ENCODE data around the gene CXCL1. TPM values are rescaled to one million over a fixed set of nuclear protein-coding genes. Genes with fewer than 3 reads are reported as not detected.

Gene CXCL1
- total RNA-seq, 1 experiment from 2014 or later = 267 TPM

DNA sequence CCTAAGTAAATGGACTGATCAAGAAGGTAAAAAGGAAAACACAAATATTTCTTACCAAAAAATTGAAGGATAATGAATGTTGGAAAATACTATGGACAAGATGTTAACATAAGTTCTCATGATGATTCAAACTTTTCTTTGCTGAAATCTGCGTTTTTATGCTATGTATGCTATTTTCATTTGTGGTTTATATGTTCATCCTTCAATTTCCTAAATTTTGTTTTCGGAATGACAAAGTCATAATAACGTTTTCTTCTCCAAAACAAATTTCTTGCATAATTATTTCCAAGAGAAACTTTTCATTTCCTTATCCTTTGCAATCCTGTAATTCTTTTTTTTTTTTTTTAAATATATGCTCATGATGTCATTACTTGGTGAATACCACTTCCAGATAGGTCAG lies 8.3 kb upstream of the CXCL1 start:
- H3K9ac ChIP-seq (ENCODE audit: low read length) = no peak overlapping the region
- CTCF ChIA-PET = no interaction called here
- POLR2A ChIA-PET (ENCODE audit: unreplicated experiment) = interaction anchor here (0.6 kb wide), 1 partner anchor 199 kb away, joined by 7 read pairs; no protein-coding TSS in a partner anchor

DNA sequence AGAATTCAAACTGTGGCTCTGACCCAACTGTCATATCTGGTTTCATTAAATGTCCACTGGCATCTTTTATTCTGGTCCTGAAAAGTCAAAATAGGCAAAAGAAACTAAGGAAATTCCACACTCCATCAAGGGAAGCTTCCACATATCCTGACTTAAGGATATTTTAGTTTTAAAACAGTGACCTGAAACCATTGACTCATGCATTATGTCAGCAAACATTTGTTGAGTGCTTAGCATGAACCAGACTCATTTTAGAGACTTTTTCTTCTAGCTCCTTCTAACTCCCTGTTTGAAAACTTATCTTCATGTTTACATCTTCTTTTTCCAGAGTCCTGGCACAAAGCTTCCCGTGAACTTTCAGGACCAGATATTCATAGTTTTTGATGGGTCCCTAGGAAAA lies 6.9 kb upstream of the CXCL1 start:
- Histone ChIP-seq H3K9me3 (ENCODE audit: low read length) (no peaks in the 10 kb centered on the region), H3K9me2 (replicated peaks; ENCODE audit: low read length) (no peaks in the 10 kb centered on the region), H3K36me3 (ENCODE audit: low read depth, low read length) (no peaks in the 10 kb centered on the region), H3K4me2 (ENCODE audit: low read length) (0 out of 2 replicates have a peak overlapping the region, but pooled peaks have one; percentile 1), H3K79me2 (ENCODE audit: low read length) (no peaks in the 10 kb centered on the region), H2AFZ (ENCODE audit: low read length) (no peak overlapping the region), H3F3A (ENCODE audit: low read length, unreplicated experiment) (no peaks in the 10 kb centered on the region), H3K27me3 (ENCODE audit: low read length) (no peaks in the 10 kb centered on the region), H4K20me1 (ENCODE audit: low read length) (no peaks in the 10 kb centered on the region), H3K4me1 (ENCODE audit: insufficient read depth, low read length) (peaks cover 57% of the 10 kb centered on the region), H3K9ac (ENCODE audit: low read length) (no peak overlapping the region), H3K4me3 (ENCODE audit: low read length) (no peak overlapping the region), H3K27ac (ENCODE audit: low read length) (peak overlapping the region; percentile 29)
- no peak for TF ChIP-seq EZH2 (IDR thresholded peaks at IDR 0.05; ENCODE audit: low read length, unreplicated experiment)
- no peak for TF ChIP-seq EZH2phosphoT487 (IDR thresholded peaks at IDR 0.05; ENCODE audit: borderline replicate concordance, low read length)
- TF ChIP-seq, protein P1, sequence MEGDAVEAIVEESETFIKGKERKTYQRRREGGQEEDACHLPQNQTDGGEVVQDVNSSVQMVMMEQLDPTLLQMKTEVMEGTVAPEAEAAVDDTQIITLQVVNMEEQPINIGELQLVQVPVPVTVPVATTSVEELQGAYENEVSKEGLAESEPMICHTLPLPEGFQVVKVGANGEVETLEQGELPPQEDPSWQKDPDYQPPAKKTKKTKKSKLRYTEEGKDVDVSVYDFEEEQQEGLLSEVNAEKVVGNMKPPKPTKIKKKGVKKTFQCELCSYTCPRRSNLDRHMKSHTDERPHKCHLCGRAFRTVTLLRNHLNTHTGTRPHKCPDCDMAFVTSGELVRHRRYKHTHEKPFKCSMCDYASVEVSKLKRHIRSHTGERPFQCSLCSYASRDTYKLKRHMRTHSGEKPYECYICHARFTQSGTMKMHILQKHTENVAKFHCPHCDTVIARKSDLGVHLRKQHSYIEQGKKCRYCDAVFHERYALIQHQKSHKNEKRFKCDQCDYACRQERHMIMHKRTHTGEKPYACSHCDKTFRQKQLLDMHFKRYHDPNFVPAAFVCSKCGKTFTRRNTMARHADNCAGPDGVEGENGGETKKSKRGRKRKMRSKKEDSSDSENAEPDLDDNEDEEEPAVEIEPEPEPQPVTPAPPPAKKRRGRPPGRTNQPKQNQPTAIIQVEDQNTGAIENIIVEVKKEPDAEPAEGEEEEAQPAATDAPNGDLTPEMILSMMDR (conservative IDR thresholded peaks at IDR 0.05; ENCODE audit: low read depth, low read length) = no peak
- ChIA-PET POLR2A (ENCODE audit: unreplicated experiment) (interaction anchor here (0.6 kb wide), 1 partner anchor 10 kb away, joined by 3 read pairs; no protein-coding TSS in a partner anchor), CTCF (interaction anchor here (0.5 to 0.6 kb wide), 2 partner anchors 208 to 247 kb away, joined by 3 to 5 read pairs; no protein-coding TSS in a partner anchor)
- intact Hi-C loops (cut with micrococcal nuclease) = loop anchor here (10.0 kb wide), 1 partner anchor 268 kb away; no protein-coding TSS in a partner anchor
- no TSS peak for BruUV-seq (replicated peaks)
- peak; percentile 66 for DNase-seq
- ATAC-seq = peak; percentile 49

More for the DNA sequence above, 8.3 kb upstream of the CXCL1 start:
- peaks cover 50% of the 10 kb centered on the region for H3K4me1 ChIP-seq (ENCODE audit: insufficient read depth, low read length)
- H3K9me3 ChIP-seq (ENCODE audit: low read length) = no peaks in the 10 kb centered on the region
- H3F3A ChIP-seq (ENCODE audit: low read length, unreplicated experiment) = no peaks in the 10 kb centered on the region
- H3K4me2 ChIP-seq (ENCODE audit: low read length) = no peak overlapping the region
- H3K27me3 ChIP-seq (ENCODE audit: low read length) = no peaks in the 10 kb centered on the region
- H2AFZ ChIP-seq (ENCODE audit: low read length) = no peak overlapping the region
- ATAC-seq (no peak), DNase-seq (no peak)
- no TSS peak for BruUV-seq (replicated peaks)
- H3K27ac ChIP-seq (ENCODE audit: low read length) = no peak overlapping the region
- H3K79me2 ChIP-seq (ENCODE audit: low read length) = no peaks in the 10 kb centered on the region
- H3K4me3 ChIP-seq (ENCODE audit: low read length) = no peak overlapping the region
- no peaks in the 10 kb centered on the region for H4K20me1 ChIP-seq (ENCODE audit: low read length)
- no peaks in the 10 kb centered on the region for H3K9me2 ChIP-seq (replicated peaks; ENCODE audit: low read length)
- intact Hi-C loops (cut with micrococcal nuclease) = loop anchor here (10.0 kb wide), 1 partner anchor 266 kb away; no protein-coding TSS in a partner anchor
- H3K36me3 ChIP-seq (ENCODE audit: low read depth, low read length) = no peaks in the 10 kb centered on the region
- TF ChIP-seq EZH2phosphoT487 (IDR thresholded peaks at IDR 0.05; ENCODE audit: borderline replicate concordance, low read length) = no peak
- no peak for TF ChIP-seq EZH2 (IDR thresholded peaks at IDR 0.05; ENCODE audit: low read length, unreplicated experiment)
- TF ChIP-seq, protein P1 (conservative IDR thresholded peaks at IDR 0.05; ENCODE audit: low read depth, low read length) = no peak

DNA sequence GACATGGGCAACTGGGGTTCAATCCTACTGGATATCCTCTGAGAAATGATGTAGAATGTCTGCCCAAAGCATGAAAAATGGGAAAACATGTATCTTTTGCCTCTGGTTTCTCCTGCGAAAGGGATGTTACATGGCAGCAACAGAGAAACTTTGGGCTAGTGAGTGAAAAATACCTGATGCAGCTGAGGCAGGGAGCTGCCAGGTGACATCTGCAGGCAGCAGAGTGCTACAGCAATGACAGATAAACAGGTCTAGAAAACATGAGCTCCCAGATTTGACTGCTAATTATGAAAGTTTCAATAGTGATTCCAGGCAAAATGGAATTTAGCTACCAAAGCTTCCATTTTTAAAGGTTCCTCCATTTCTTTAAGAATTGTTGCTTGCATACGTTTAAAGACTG lies 4.8 kb upstream of the CXCL1 start:
- intact Hi-C loops (cut with micrococcal nuclease) = loop anchor here (1.0 to 10.0 kb wide), 6 partner anchors 48 to 270 kb away; no protein-coding TSS in a partner anchor
- peak overlapping the region; percentile 6; the same call in 1 of the 2 replicates for H3K4me3 ChIP-seq (ENCODE audit: low read length)
- ATAC-seq = peak; percentile 11; the same call in 1 of the 2 replicates
- peak overlapping the region; percentile 55 for H3K9ac ChIP-seq (ENCODE audit: low read length)
- DNase-seq = peak; percentile 73
- no peaks in the 10 kb centered on the region for H3K9me2 ChIP-seq (replicated peaks; ENCODE audit: low read length)
- H3K4me1 ChIP-seq (ENCODE audit: insufficient read depth, low read length) = peaks cover 70% of the 10 kb centered on the region
- no TSS peak for BruUV-seq (replicated peaks)
- no peaks in the 10 kb centered on the region for H3K9me3 ChIP-seq (ENCODE audit: low read length)
- ChIA-PET POLR2A (ENCODE audit: unreplicated experiment) (interaction anchor here (0.6 to 0.7 kb wide), 2 partner anchors 131 to 443 kb away, joined by 3 to 5 read pairs; no protein-coding TSS in a partner anchor), CTCF (interaction anchor here (0.5 to 1.3 kb wide), 20 partner anchors 11 to 640 kb away, joined by 3 to 10 read pairs (median 4); partner anchors contain the start of gene PF4V1)
- TF ChIP-seq EZH2 (IDR thresholded peaks at IDR 0.05; ENCODE audit: low read length, unreplicated experiment) = no peak
- TF ChIP-seq, protein P1 (conservative IDR thresholded peaks at IDR 0.05; ENCODE audit: low read depth, low read length) = peak; percentile 93
- TF ChIP-seq EZH2phosphoT487 (IDR thresholded peaks at IDR 0.05; ENCODE audit: borderline replicate concordance, low read length) = no peak
- no peaks in the 10 kb centered on the region for H3K27me3 ChIP-seq (ENCODE audit: low read length)
- H3K27ac ChIP-seq (ENCODE audit: low read length) = peak overlapping the region; percentile 82
- no peaks in the 10 kb centered on the region for H3F3A ChIP-seq (ENCODE audit: low read length, unreplicated experiment)
- H2AFZ ChIP-seq (ENCODE audit: low read length) = peak overlapping the region; percentile 67; the same call in 1 of the 2 replicates
- peak overlapping the region; percentile 71 for H3K4me2 ChIP-seq (ENCODE audit: low read length)
- no peaks in the 10 kb centered on the region for H4K20me1 ChIP-seq (ENCODE audit: low read length)
- no peaks in the 10 kb centered on the region for H3K36me3 ChIP-seq (ENCODE audit: low read depth, low read length)
- no peaks in the 10 kb centered on the region for H3K79me2 ChIP-seq (ENCODE audit: low read length)
